Mesendoderm (in vitro differentiated cells): ENCODE data around the gene RCL1.
"Not testable (repeated sequence)": the region's sequence is repeated elsewhere in the genome, so short reads cannot be mapped to it uniquely, and the experiment has no call there.

Experiments
- DNase-seq: peaks from one replicate; pipeline ENCODE4 v3.0.0; 2013
- H2AK5ac ChIP-seq: 2 replicates; pipeline ENCODE4 v1.6.1; 2013; ENCODE audit warnings: low read length, inconsistent platforms
- H2BK120ac ChIP-seq: 2 replicates; pipeline ENCODE4 v1.6.1; 2013; ENCODE audit warnings: low read depth, mild to moderate bottlenecking, low read length, moderate library complexity, mixed read lengths
- H2BK15ac ChIP-seq: replicated peaks from 2 replicates; pipeline ENCODE4 v1.6.1; 2013; ENCODE audit warnings: low read depth, mild to moderate bottlenecking, moderate library complexity
- H2BK5ac ChIP-seq: 2 replicates; pipeline ENCODE4 v1.6.1; 2013; ENCODE audit warnings: low read length, inconsistent platforms
- H3K18ac ChIP-seq: 2 replicates; pipeline ENCODE4 v1.6.1; 2013; ENCODE audit warnings: mild to moderate bottlenecking, low read length, mixed read lengths
- H3K23ac ChIP-seq: one replicate; pipeline ENCODE4 v1.6.1; 2013; ENCODE audit warnings: low read length
- H3K27ac ChIP-seq: 2 replicates; pipeline ENCODE4 v1.5.1; 2013; ENCODE audit warnings: low read depth, mild to moderate bottlenecking, inconsistent platforms, low read length, moderate library complexity
- H3K27me3 ChIP-seq: 2 replicates; pipeline ENCODE4 v1.6.1; 2013; ENCODE audit warnings: low read length, control low read depth, mild to moderate bottlenecking, inconsistent platforms; ENCODE audit not compliant: insufficient read depth, poor library complexity
- H3K36me3 ChIP-seq: 2 replicates; pipeline ENCODE4 v1.6.1; 2013; ENCODE audit warnings: low read length, inconsistent platforms; ENCODE audit not compliant: control insufficient read depth, insufficient read depth
- H3K4ac ChIP-seq: one replicate; pipeline ENCODE4 v1.6.1; 2013; ENCODE audit warnings: low read depth, mild to moderate bottlenecking, low read length, moderate library complexity
- H3K4me1 ChIP-seq: 2 replicates; pipeline ENCODE4 v1.6.1; 2013; ENCODE audit warnings: low read depth, low read length, inconsistent platforms; ENCODE audit not compliant: control insufficient read depth
- H3K4me2 ChIP-seq: 2 replicates; pipeline ENCODE4 v1.6.1; 2013; ENCODE audit warnings: low read length
- H3K4me3 ChIP-seq: 2 replicates; pipeline ENCODE4 v1.5.1; 2013; ENCODE audit warnings: mild to moderate bottlenecking, low read length
- H3K56ac ChIP-seq: one replicate; pipeline ENCODE4 v1.6.1; 2013; ENCODE audit warnings: low read length
- H3K79me1 ChIP-seq: 2 replicates; pipeline ENCODE4 v1.6.1; 2013; ENCODE audit warnings: low read length, inconsistent platforms
- H3K79me2 ChIP-seq: 2 replicates; pipeline ENCODE4 v1.6.1; 2013; ENCODE audit warnings: mild to moderate bottlenecking, low read length; ENCODE audit not compliant: control insufficient read depth, insufficient read depth
- H3K9ac ChIP-seq: 2 replicates; pipeline ENCODE4 v1.6.1; 2013; ENCODE audit warnings: low read length, inconsistent platforms
- H4K5ac ChIP-seq: one replicate; pipeline ENCODE4 v1.6.1; 2013; ENCODE audit warnings: low read length
- H4K8ac ChIP-seq: one replicate; pipeline ENCODE4 v1.6.1; 2013; ENCODE audit warnings: low read depth, mild to moderate bottlenecking, control low read depth, low read length, moderate library complexity
- WGBS: extraction: QIAGEN DNeasy Blood & Tissue Kit; methylation state at CpG from one replicate; pipeline ENCODE4 v1.1.7; 2013; ENCODE audit warnings: low lambda C conversion rate, missing lambda C conversion rate; ENCODE audit not compliant: insufficient coverage; ENCODE audit errors: extremely low coverage; 5-methylcytosine and 5-hydroxymethylcytosine counted together

Gene RCL1

GRCh38 chr9:4774958-4775357, 17.8 kb upstream of the RCL1 start:
- H3K4me2 ChIP-seq, H2AK5ac ChIP-seq, H3K4ac ChIP-seq, H3K9ac ChIP-seq, H3K23ac ChIP-seq, H3K18ac ChIP-seq, H3K56ac ChIP-seq, H3K27me3 ChIP-seq, H2BK15ac ChIP-seq, H3K79me1 ChIP-seq, H2BK5ac ChIP-seq, DNase-seq, H4K8ac ChIP-seq, H3K27ac ChIP-seq, H2BK120ac ChIP-seq, H4K5ac ChIP-seq, H3K79me2 ChIP-seq, H3K4me3 ChIP-seq, H3K36me3 ChIP-seq, H3K4me1 ChIP-seq: not testable (repeated sequence)
- WGBS = no CpG with 5 or more reads among the region's 2 CpGs

- Histone ChIP-seq H3K9ac (no peak overlapping the region), H3K23ac (no peak overlapping the region), H3K27me3 (no peaks in the 10 kb centered on the region), H3K27ac (no peak overlapping the region), H2AK5ac (no peak overlapping the region), H2BK5ac (no peak overlapping the region), H3K4me1 (no peaks in the 10 kb centered on the region), H3K18ac (no peak overlapping the region), H2BK15ac (no peak overlapping the region), H4K5ac (no peak overlapping the region), H3K4me3 (no peak overlapping the region), H3K79me1 (no peaks in the 10 kb centered on the region), H4K8ac (no peak overlapping the region), H3K4me2 (no peak overlapping the region), H3K56ac (no peak overlapping the region), H3K79me2 (no peaks in the 10 kb centered on the region), H2BK120ac (no peak overlapping the region), H3K36me3 (no peaks in the 10 kb centered on the region), H3K4ac (no peak overlapping the region)
- no CpG with 5 or more reads among the region's 1 CpG for WGBS
- no peak for DNase-seq
Observed at GRCh38 chr9:4780651-4781050, 12.1 kb upstream of the RCL1 start.

GRCh38 chr9:4781408-4781807, 11.3 kb upstream of the RCL1 start:
- Histone ChIP-seq H3K4me2 (no peak overlapping the region), H4K5ac (no peak overlapping the region), H3K36me3 (no peaks in the 10 kb centered on the region), H2BK5ac (no peak overlapping the region), H3K9ac (no peak overlapping the region), H3K23ac (no peak overlapping the region), H2BK15ac (no peak overlapping the region), H3K4ac (no peak overlapping the region), H3K18ac (no peak overlapping the region), H3K79me2 (no peaks in the 10 kb centered on the region), H3K27ac (no peak overlapping the region), H4K8ac (no peak overlapping the region), H2AK5ac (no peak overlapping the region), H3K4me3 (no peak overlapping the region), H2BK120ac (no peak overlapping the region), H3K27me3 (no peaks in the 10 kb centered on the region), H3K56ac (no peak overlapping the region), H3K4me1 (no peaks in the 10 kb centered on the region), H3K79me1 (no peaks in the 10 kb centered on the region)
- no CpG with 5 or more reads among the region's 2 CpGs for WGBS
- no peak for DNase-seq

GRCh38 chr9:4783191-4783590, 9.6 kb upstream of the RCL1 start:
- H3K4me2 ChIP-seq = not testable (repeated sequence)

GRCh38 chr9:4784403-4784802, 8.3 kb upstream of the RCL1 start:
- Histone ChIP-seq H2BK15ac (no peak overlapping the region), H3K4me2 (no peak overlapping the region), H3K79me2 (no peaks in the 10 kb centered on the region), H3K79me1 (no peaks in the 10 kb centered on the region), H3K56ac (no peak overlapping the region), H2AK5ac (no peak overlapping the region), H3K27me3 (no peaks in the 10 kb centered on the region), H3K27ac (no peak overlapping the region), H3K18ac (no peak overlapping the region), H3K9ac (no peak overlapping the region), H3K4ac (no peak overlapping the region), H4K5ac (no peak overlapping the region), H4K8ac (no peak overlapping the region), H3K4me1 (no peaks in the 10 kb centered on the region), H3K4me3 (no peak overlapping the region), H2BK120ac (no peak overlapping the region), H3K36me3 (no peaks in the 10 kb centered on the region), H2BK5ac (no peak overlapping the region), H3K23ac (no peak overlapping the region)
- no CpG with 5 or more reads among the region's 2 CpGs for WGBS
- peak; percentile 7 for DNase-seq

More at GRCh38 chr9:4783191-4783590, 9.6 kb upstream of the RCL1 start:
- no CpG with 5 or more reads among the region's 4 CpGs for WGBS
- not testable (repeated sequence) for DNase-seq, H4K5ac ChIP-seq, H3K27me3 ChIP-seq, H2BK5ac ChIP-seq, H3K79me2 ChIP-seq, H3K79me1 ChIP-seq, H3K4ac ChIP-seq, H3K4me1 ChIP-seq, H3K9ac ChIP-seq, H3K27ac ChIP-seq, H3K18ac ChIP-seq, H3K4me3 ChIP-seq, H3K36me3 ChIP-seq, H3K23ac ChIP-seq, H3K56ac ChIP-seq, H4K8ac ChIP-seq, H2AK5ac ChIP-seq, H2BK15ac ChIP-seq, H2BK120ac ChIP-seq

- no peak for DNase-seq
- H3K79me2 ChIP-seq = no peaks in the 10 kb centered on the region
- no peak overlapping the region for H3K4me3 ChIP-seq
- H2BK120ac ChIP-seq = no peak overlapping the region
- WGBS = no CpG with 5 or more reads among the region's 4 CpGs
- no peaks in the 10 kb centered on the region for H3K79me1 ChIP-seq
- no peaks in the 10 kb centered on the region for H3K36me3 ChIP-seq
- H3K18ac ChIP-seq = no peak overlapping the region
- no peak overlapping the region for H3K4ac ChIP-seq
- H2BK5ac ChIP-seq = no peak overlapping the region
- no peaks in the 10 kb centered on the region for H3K4me1 ChIP-seq
- H3K9ac ChIP-seq = no peak overlapping the region
- H3K56ac ChIP-seq = no peak overlapping the region
- no peak overlapping the region for H2AK5ac ChIP-seq
- no peaks in the 10 kb centered on the region for H3K27me3 ChIP-seq
- no peak overlapping the region for H4K8ac ChIP-seq
- H3K23ac ChIP-seq = no peak overlapping the region
- no peak overlapping the region for H3K4me2 ChIP-seq
- H2BK15ac ChIP-seq = no peak overlapping the region
- no peak overlapping the region for H4K5ac ChIP-seq
- no peak overlapping the region for H3K27ac ChIP-seq
Observed at GRCh38 chr9:4786599-4786998, 6.1 kb upstream of the RCL1 start.
